CD4-positive, alpha-beta T cell treated with Interleukin-15 for 4 hours (primary cell): ENCODE measurements around the gene NR4A1.

Experiments
- DNase-seq: peaks from one replicate; pipeline ENCODE4 v3.0.0-alpha.2; 2020; ENCODE audit warnings: low spot score

Gene NR4A1

GRCh38 chr12:52041695-52042123, 9.5 kb upstream of the NR4A1 start:
- peak; percentile 62 for DNase-seq

GRCh38 chr12:52042706-52043385, 8.4 kb upstream of the NR4A1 start:
- DNase-seq: no peak

GRCh38 chr12:52043386-52044212, 7.6 kb upstream of the NR4A1 start:
- DNase-seq: no peak

- no peak for DNase-seq
These were observed 6.8 kb upstream of the NR4A1 start for GRCh38 chr12:52044292-52044983.

- DNase-seq: no peak
These were observed 5.4 kb upstream of the NR4A1 start for GRCh38 chr12:52045794-52046199.

- no peak for DNase-seq
These were observed 4.4 kb upstream of the NR4A1 start for GRCh38 chr12:52046859-52047258.

- no peak for DNase-seq
These were observed 2.0 kb upstream of the NR4A1 start for GRCh38 chr12:52049286-52049685.

- DNase-seq: no peak
These were observed 1.6 kb upstream of the NR4A1 start for GRCh38 chr12:52049688-52050087.

- DNase-seq: peak; percentile 31
These were observed 1.0 kb upstream of the NR4A1 start for GRCh38 chr12:52050116-52050757.

GRCh38 chr12:52052468-52053186, 1.4 kb downstream of the NR4A1 start:
- no peak for DNase-seq

GRCh38 chr12:52053536-52054209, 2.4 kb downstream of the NR4A1 start:
- DNase-seq: no peak

GRCh38 chr12:52054231-52054832, 3.1 kb downstream of the NR4A1 start:
- DNase-seq: no peak

GRCh38 chr12:52054833-52055730, 3.8 kb downstream of the NR4A1 start:
- no peak for DNase-seq

- DNase-seq: no peak
These were observed 4.8 kb downstream of the NR4A1 start for GRCh38 chr12:52055731-52056711.

GRCh38 chr12:52056801-52057637, 5.8 kb downstream of the NR4A1 start:
- no peak for DNase-seq

GRCh38 chr12:52057638-52058576, 6.7 kb downstream of the NR4A1 start:
- DNase-seq: no peak
